Measurements from ENCODE around the gene HASPIN.

- TF ChIP-seq CTCF (IDR thresholded peaks at IDR 0.05; ENCODE audit: borderline replicate concordance, extremely low read depth, low read length, poor library complexity, severe bottlenecking) (no peak), EZH2 (IDR thresholded peaks at IDR 0.05; ENCODE audit: borderline replicate concordance, low read depth, low read length, severe bottlenecking) (no peak)
Observed at GRCh38 chr17:3732210-3732621, 8.5 kb downstream of the HASPIN start.
